ENCODE data around the gene CDCP2. TPM values are rescaled to one million over a fixed set of nuclear protein-coding genes. Genes with fewer than 3 reads are reported as not detected.

CDCP2 gene
- total RNA-seq, 2 experiments from 2014 or later: 0.18 TPM; not detected in 1

GRCh38 chr1:54122135-54122751 is 30.6 kb downstream of the CDCP2 start:
- Mint-ChIP-seq H3K36me3 (ENCODE audit: low read depth) (no peaks in the 10 kb centered on the region), H3K4me1 (ENCODE audit: low read depth) (peaks cover 8% of the 10 kb centered on the region), H3K27ac (no peak overlapping the region), H3K27me3 (peaks cover 3% of the 10 kb centered on the region), H3K9me3 (no peaks in the 10 kb centered on the region), H3K4me3 (no peak overlapping the region)
- DNase-seq (no peak), ATAC-seq (no peak)
- POLR2A ChIA-PET: no interaction called here
- CTCF ChIA-PET: interaction anchor here (0.9 to 3.2 kb wide), 6 partner anchors 10 to 377 kb away, joined by 3 to 19 read pairs (median 4); no protein-coding TSS in a partner anchor
- TF ChIP-seq CTCF (IDR thresholded peaks at IDR 0.05): no peak
- intact Hi-C loops (cut with micrococcal nuclease): loop anchor here (10.0 kb wide), 1 partner anchor 363 kb away; no protein-coding TSS in a partner anchor

- TF ChIP-seq CTCF (IDR thresholded peaks at IDR 0.05): peak; percentile 78
- Mint-ChIP-seq H3K4me3 (no peak overlapping the region), H3K4me1 (ENCODE audit: low read depth) (peaks cover 8% of the 10 kb centered on the region), H3K27ac (no peak overlapping the region), H3K27me3 (peaks cover 3% of the 10 kb centered on the region), H3K36me3 (ENCODE audit: low read depth) (no peaks in the 10 kb centered on the region), H3K9me3 (no peaks in the 10 kb centered on the region)
- peak; percentile 94 for ATAC-seq
- DNase-seq: peak; percentile 79
- ChIA-PET CTCF (interaction anchor here (1.3 to 3.2 kb wide), 4 partner anchors 9 to 371 kb away, joined by 3 to 19 read pairs (median 9); no protein-coding TSS in a partner anchor), POLR2A (interaction anchor here (0.6 kb wide), 2 partner anchors 367 to 766 kb away, joined by 3 read pairs; partner anchors contain the start of gene DHCR24)
- intact Hi-C loops (cut with micrococcal nuclease): loop anchor here (10.0 kb wide), 1 partner anchor 363 kb away; no protein-coding TSS in a partner anchor
Observed at GRCh38 chr1:54121482-54122134, 31.2 kb downstream of the CDCP2 start.

DNA sequence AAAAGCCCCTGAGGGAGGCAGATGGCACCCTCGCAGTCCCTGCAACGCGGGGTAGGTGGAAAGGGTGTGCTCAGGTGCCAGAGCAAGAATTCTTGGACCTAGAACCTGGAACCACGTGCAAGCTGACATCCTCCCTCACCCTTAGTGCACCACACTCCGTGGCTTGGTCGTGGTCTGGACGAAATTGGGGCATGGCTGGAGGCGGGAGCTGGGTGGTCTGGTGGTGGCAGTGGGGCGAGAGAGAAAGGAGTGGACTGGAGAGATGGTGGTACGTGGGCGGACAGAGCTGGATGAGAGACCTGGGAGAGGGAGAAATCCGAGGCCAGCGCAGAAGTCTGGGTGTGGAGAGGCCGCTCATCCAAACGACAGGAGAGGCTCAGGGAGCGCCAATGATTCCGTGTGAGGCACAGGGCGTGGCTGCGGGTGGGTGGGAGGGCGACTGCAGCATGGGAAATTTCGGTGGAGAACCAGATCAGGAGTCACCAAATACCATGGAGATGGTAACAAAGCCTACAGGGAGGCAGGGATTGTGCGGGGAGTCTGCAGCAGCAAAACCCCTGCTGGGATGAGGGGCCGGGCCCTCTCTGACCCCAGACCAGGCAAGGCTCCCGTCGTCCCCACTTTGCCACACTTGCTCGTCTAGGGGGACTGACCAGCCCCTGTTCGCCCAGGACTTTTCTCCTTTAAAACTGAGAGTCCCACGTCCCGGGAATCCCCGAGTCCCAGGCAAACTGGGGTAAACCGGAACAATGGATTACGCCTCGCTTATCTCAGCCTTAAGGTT is 31.9 kb downstream of the CDCP2 start:
- POLR2A ChIA-PET: interaction anchor here (0.6 kb wide), 2 partner anchors 368 to 766 kb away, joined by 3 read pairs; partner anchors contain the start of gene DHCR24
- Mint-ChIP-seq H3K27me3 (peaks cover 3% of the 10 kb centered on the region), H3K36me3 (ENCODE audit: low read depth) (no peaks in the 10 kb centered on the region), H3K4me1 (ENCODE audit: low read depth) (peaks cover 8% of the 10 kb centered on the region), H3K4me3 (no peak overlapping the region), H3K27ac (no peak overlapping the region), H3K9me3 (no peaks in the 10 kb centered on the region)
- intact Hi-C loops (cut with micrococcal nuclease): loop anchor here (10.0 kb wide), 1 partner anchor 364 kb away; no protein-coding TSS in a partner anchor
- DNase-seq: no peak
- no peak for TF ChIP-seq CTCF (IDR thresholded peaks at IDR 0.05)
- no peak for ATAC-seq
- CTCF ChIA-PET: interaction anchor here (1.3 to 3.2 kb wide), 4 partner anchors 9 to 372 kb away, joined by 3 to 19 read pairs (median 9); no protein-coding TSS in a partner anchor

GRCh38 chr1:54120018-54120697 is 32.6 kb downstream of the CDCP2 start:
- no peaks in the 10 kb centered on the region for H3K9me3 Mint-ChIP-seq
- POLR2A ChIA-PET: no interaction called here
- H3K27ac Mint-ChIP-seq: no peak overlapping the region
- H3K36me3 Mint-ChIP-seq (ENCODE audit: low read depth): no peaks in the 10 kb centered on the region
- no peak for TF ChIP-seq CTCF (IDR thresholded peaks at IDR 0.05)
- no peak overlapping the region for H3K4me3 Mint-ChIP-seq
- no peak for ATAC-seq
- H3K4me1 Mint-ChIP-seq (ENCODE audit: low read depth): peaks cover 8% of the 10 kb centered on the region
- H3K27me3 Mint-ChIP-seq: peaks cover 3% of the 10 kb centered on the region
- DNase-seq: no peak
- CTCF ChIA-PET: interaction anchor here (3.1 kb wide), 1 partner anchor 8 kb away, joined by 19 read pairs; no protein-coding TSS in a partner anchor
- intact Hi-C loops (cut with micrococcal nuclease): loop anchor here (10.0 kb wide), 1 partner anchor 365 kb away; no protein-coding TSS in a partner anchor

All from activated CD8-positive, alpha-beta T cell treated with anti-CD3 and anti-CD28 coated beads for 36 hours (primary cell).